GM23338 (cell line): Measurements from ENCODE around the gene HIVEP3. TPM values are rescaled to one million over a fixed set of nuclear protein-coding genes. Genes with fewer than 3 reads are reported as not detected.

Source experiments
- ATAC-seq: fragments of 200-7000 bp; cut with Tn5 transposase; 3 replicates; pipeline ENCODE4 v1.9.1; 2020
- DNase-seq: peaks from one replicate; pipeline ENCODE4 v3.0.0-alpha.2; 2015; ENCODE audit warnings: low spot score
- H2AFZ ChIP-seq: fragments of 200-600 bp; sonication (generic); 2 replicates; pipeline ENCODE4 v1.8.0; 2016; ENCODE audit warnings: antibody characterized with exemption, mild to moderate bottlenecking, moderate library complexity
- H3F3A ChIP-seq: fragments of 200-600 bp; sonication (generic); replicated peaks from 2 replicates; pipeline ENCODE4 v1.8.0; 2017; ENCODE audit warnings: antibody characterized with exemption, mixed run types, low read depth
- H3K27ac ChIP-seq: fragments of 200-600 bp; sonication (generic); 2 replicates; pipeline ENCODE4 v1.6.1; 2016; ENCODE audit warnings: low read depth
- H3K27me3 ChIP-seq: fragments of 200-600 bp; sonication (generic); 2 replicates; pipeline ENCODE4 v1.8.0; 2016; ENCODE audit warnings: mild to moderate bottlenecking, mixed run types, moderate library complexity; ENCODE audit not compliant: insufficient read depth
- H3K36me3 ChIP-seq: fragments of 200-600 bp; sonication (generic); 2 replicates; pipeline ENCODE4 v1.8.0; 2016; ENCODE audit warnings: mild to moderate bottlenecking; ENCODE audit not compliant: insufficient read depth
- H3K4me1 ChIP-seq: fragments of 200-600 bp; sonication (generic); 2 replicates; pipeline ENCODE4 v1.8.0; 2016; ENCODE audit warnings: mild to moderate bottlenecking, moderate library complexity; ENCODE audit not compliant: insufficient read depth
- H3K4me2 ChIP-seq: fragments of 200-600 bp; sonication (generic); 2 replicates; pipeline ENCODE4 v1.7.1; 2017; ENCODE audit warnings: mixed run types
- H3K4me3 ChIP-seq: fragments of 200-600 bp; sonication (generic); 2 replicates; pipeline ENCODE4 v1.6.1; 2016; ENCODE audit warnings: mixed run types
- H3K79me2 ChIP-seq: fragments of 200-600 bp; sonication (generic); replicated peaks from 2 replicates; pipeline ENCODE4 v1.8.0; 2017; ENCODE audit warnings: mild to moderate bottlenecking; ENCODE audit not compliant: insufficient read depth
- H3K9me2 ChIP-seq: fragments of 200-600 bp; sonication (generic); 2 replicates; pipeline ENCODE4 v1.8.0; 2017; ENCODE audit not compliant: insufficient read depth
- H4K20me1 ChIP-seq: fragments of 200-600 bp; sonication (generic); replicated peaks from 2 replicates; pipeline ENCODE4 v1.8.0; 2017; ENCODE audit warnings: mild to moderate bottlenecking; ENCODE audit not compliant: insufficient read depth
- H3K27ac Mint-ChIP-seq: 2 replicates; pipeline ENCODE4 v1.8.0; 2020; ENCODE audit warnings: inconsistent platforms, mild to moderate bottlenecking, moderate library complexity, mixed read lengths
- H3K27me3 Mint-ChIP-seq: 3 replicates; pipeline ENCODE4 v1.8.0; 2022; ENCODE audit warnings: low read depth, mild to moderate bottlenecking, moderate library complexity, mixed read lengths, inconsistent platforms; ENCODE audit not compliant: insufficient read depth, poor library complexity
- H3K36me3 Mint-ChIP-seq: 3 replicates; pipeline ENCODE4 v1.8.0; 2021; ENCODE audit warnings: low read depth, mild to moderate bottlenecking, inconsistent platforms, moderate library complexity, mixed read lengths
- H3K4me1 Mint-ChIP-seq: 3 replicates; pipeline ENCODE4 v1.8.0; 2020; ENCODE audit warnings: mild to moderate bottlenecking, inconsistent platforms, mixed read lengths
- H3K4me3 Mint-ChIP-seq: 3 replicates; pipeline ENCODE4 v1.8.0; 2021; ENCODE audit warnings: moderate library complexity, mild to moderate bottlenecking, inconsistent platforms, mixed read lengths
- H3K9me3 Mint-ChIP-seq: 3 replicates; pipeline ENCODE4 v1.8.0; 2020; ENCODE audit warnings: moderate library complexity, mild to moderate bottlenecking, inconsistent platforms, mixed read lengths
- CREB1 ChIP-seq: fragments of 250-450 bp; sonication (Bioruptor Pico); IDR thresholded peaks from 2 replicates; pipeline ENCODE4 v1.5.0; 2020; ENCODE audit warnings: low read depth, mild to moderate bottlenecking, moderate library complexity
- EZH2 ChIP-seq: fragments of 200-600 bp; sonication (generic); IDR thresholded peaks from one replicate; pipeline ENCODE4 v1.8.0; 2017; ENCODE audit warnings: antibody characterized with exemption, mild to moderate bottlenecking, low read depth; ENCODE audit not compliant: unreplicated experiment
- EZH2phosphoT487 ChIP-seq: fragments of 200-600 bp; sonication (generic); IDR thresholded peaks from one replicate; pipeline ENCODE4 v1.8.1; 2018; ENCODE audit warnings: antibody characterized with exemption; ENCODE audit not compliant: unreplicated experiment
- JUNB ChIP-seq: IDR thresholded peaks from one replicate; pipeline ENCODE4 v1.6.1; 2016; ENCODE audit warnings: antibody characterized with exemption; ENCODE audit not compliant: unreplicated experiment
- NANOG ChIP-seq: IDR thresholded peaks from 2 replicates; pipeline ENCODE4 v1.6.1; 2016; ENCODE audit warnings: antibody characterized with exemption, borderline replicate concordance
- REST ChIP-seq: IDR thresholded peaks from one replicate; pipeline ENCODE4 v1.6.1; 2018; ENCODE audit warnings: antibody characterized with exemption; ENCODE audit not compliant: unreplicated experiment
- STAT1 ChIP-seq: IDR thresholded peaks from one replicate; pipeline ENCODE4 v1.6.1; 2016; ENCODE audit warnings: antibody characterized with exemption; ENCODE audit not compliant: unreplicated experiment
- ZNF114 ChIP-seq: fragments of 250-450 bp; sonication (Bioruptor Pico); IDR thresholded peaks from 2 replicates; pipeline ENCODE4 v1.5.0; 2020; ENCODE audit warnings: mild to moderate bottlenecking, moderate library complexity
- ZNF331 ChIP-seq: fragments of 250-450 bp; sonication (Bioruptor Pico); IDR thresholded peaks from 2 replicates; pipeline ENCODE4 v1.5.0; 2020; ENCODE audit warnings: low read depth, mild to moderate bottlenecking, moderate library complexity
- polyA plus RNA-seq: library from polyadenylated mRNA; unstranded; fragments of >200 nt; fragmentation: Nextera tagmentation; extraction: Ambion mirVana; gene quantifications from 2 replicates; pipeline ENCODE4 v1.2.1, GENCODE V29; 2016
- total RNA-seq: library from RNA; depleted of rRNA; stranded (reverse); fragments of >200 nt; shearing (Covaris generic); gene quantifications from 2 replicates; pipeline ENCODE4 v1.2.3, GENCODE V29; 2014
- TF ChIP-seq, protein P1 (sequence below), 2 experiments: fragments of 200-600 bp in 1 of 2; sonication (generic) in 1 of 2; conservative IDR thresholded peaks; 2 replicates each; pipeline versions ENCODE4 v1.5.1 to v1.6.1; 2016 to 2017; ENCODE audit warnings: antibody characterized with exemption in 2 of 2, low read depth in 2 of 2, mild to moderate bottlenecking in 2 of 2, moderate library complexity in 1 of 2
- TF ChIP-seq, protein P2 (sequence below): IDR thresholded peaks from 2 replicates; pipeline ENCODE4 v1.6.1; 2016; ENCODE audit warnings: antibody characterized with exemption

HIVEP3 gene
- total and polyA plus RNA-seq, 2 experiments from 2014 or later, result 0.14 to 0.24 TPM

DNA sequence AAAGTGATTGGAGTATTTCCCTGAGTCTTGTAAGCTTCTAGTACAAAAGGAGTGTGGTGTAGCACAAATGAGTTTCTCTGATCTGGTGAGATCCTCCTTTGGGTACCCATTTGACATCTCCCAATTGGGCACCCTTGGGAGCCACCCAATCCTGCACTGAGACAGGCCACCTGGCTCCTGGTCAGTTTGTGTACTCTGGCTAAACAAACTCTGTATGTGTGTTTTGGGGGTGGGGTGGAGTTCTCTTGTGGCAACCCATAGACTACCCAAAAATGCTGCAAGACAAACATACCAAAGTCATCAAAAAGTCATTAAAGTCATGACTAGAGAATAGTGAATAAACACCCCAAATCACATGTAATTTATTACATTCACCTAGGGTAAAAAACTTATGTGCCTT, 8.4 kb upstream of the HIVEP3 start:
- Mint-ChIP-seq H3K4me1 (no peaks in the 10 kb centered on the region), H3K27ac (no peak overlapping the region), H3K4me3 (no peak overlapping the region), H3K36me3 (no peaks in the 10 kb centered on the region), H3K27me3 (peaks cover 2% of the 10 kb centered on the region), H3K9me3 (peaks cover 6% of the 10 kb centered on the region; the same call in 1 of the 3 replicates)
- Histone ChIP-seq H3F3A (no peaks in the 10 kb centered on the region), H3K4me2 (no peak overlapping the region), H3K4me3 (no peak overlapping the region), H3K4me1 (no peaks in the 10 kb centered on the region), H3K36me3 (no peaks in the 10 kb centered on the region), H3K27ac (no peak overlapping the region), H3K79me2 (no peaks in the 10 kb centered on the region), H3K9me2 (no peaks in the 10 kb centered on the region), H4K20me1 (no peaks in the 10 kb centered on the region), H2AFZ (no peak overlapping the region), H3K27me3 (no peaks in the 10 kb centered on the region)
- no peak for ATAC-seq
- DNase-seq, result no peak
- TF ChIP-seq, protein P1, sequence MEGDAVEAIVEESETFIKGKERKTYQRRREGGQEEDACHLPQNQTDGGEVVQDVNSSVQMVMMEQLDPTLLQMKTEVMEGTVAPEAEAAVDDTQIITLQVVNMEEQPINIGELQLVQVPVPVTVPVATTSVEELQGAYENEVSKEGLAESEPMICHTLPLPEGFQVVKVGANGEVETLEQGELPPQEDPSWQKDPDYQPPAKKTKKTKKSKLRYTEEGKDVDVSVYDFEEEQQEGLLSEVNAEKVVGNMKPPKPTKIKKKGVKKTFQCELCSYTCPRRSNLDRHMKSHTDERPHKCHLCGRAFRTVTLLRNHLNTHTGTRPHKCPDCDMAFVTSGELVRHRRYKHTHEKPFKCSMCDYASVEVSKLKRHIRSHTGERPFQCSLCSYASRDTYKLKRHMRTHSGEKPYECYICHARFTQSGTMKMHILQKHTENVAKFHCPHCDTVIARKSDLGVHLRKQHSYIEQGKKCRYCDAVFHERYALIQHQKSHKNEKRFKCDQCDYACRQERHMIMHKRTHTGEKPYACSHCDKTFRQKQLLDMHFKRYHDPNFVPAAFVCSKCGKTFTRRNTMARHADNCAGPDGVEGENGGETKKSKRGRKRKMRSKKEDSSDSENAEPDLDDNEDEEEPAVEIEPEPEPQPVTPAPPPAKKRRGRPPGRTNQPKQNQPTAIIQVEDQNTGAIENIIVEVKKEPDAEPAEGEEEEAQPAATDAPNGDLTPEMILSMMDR (conservative IDR thresholded peaks at IDR 0.05; ENCODE audit: low read depth in 2 of 2), result no peak
- TF ChIP-seq EZH2phosphoT487 (no peak), ZNF331 (CRISPR knock-in tag) (no peak), NANOG (no peak), STAT1 (no peak), ZNF114 (CRISPR knock-in tag) (no peak), EZH2 (no peak), REST (no peak), CREB1 (no peak)
- TF ChIP-seq, protein P2, sequence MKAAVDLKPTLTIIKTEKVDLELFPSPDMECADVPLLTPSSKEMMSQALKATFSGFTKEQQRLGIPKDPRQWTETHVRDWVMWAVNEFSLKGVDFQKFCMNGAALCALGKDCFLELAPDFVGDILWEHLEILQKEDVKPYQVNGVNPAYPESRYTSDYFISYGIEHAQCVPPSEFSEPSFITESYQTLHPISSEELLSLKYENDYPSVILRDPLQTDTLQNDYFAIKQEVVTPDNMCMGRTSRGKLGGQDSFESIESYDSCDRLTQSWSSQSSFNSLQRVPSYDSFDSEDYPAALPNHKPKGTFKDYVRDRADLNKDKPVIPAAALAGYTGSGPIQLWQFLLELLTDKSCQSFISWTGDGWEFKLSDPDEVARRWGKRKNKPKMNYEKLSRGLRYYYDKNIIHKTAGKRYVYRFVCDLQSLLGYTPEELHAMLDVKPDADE, result no peak

DNA sequence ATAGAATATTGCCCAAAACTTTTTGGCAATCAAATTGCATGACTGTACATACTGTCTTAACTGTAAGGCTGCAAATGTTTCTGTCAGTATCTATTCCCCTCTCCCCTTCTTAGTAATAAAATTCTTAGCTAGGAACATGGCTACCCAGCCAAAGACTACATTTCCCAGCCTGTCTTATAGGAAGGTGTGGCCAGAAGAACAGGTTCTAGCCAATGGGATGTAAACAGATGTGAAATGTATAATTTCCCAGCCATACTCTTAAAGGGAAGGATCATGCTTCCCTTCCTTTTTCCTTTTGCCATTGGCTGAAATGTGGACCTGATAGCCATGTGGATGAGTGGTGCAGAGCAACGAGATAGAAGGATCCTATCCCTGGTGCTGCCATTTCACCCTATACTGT, 7.0 kb upstream of the HIVEP3 start:
- Mint-ChIP-seq H3K36me3 (no peaks in the 10 kb centered on the region), H3K4me3 (no peak overlapping the region), H3K27ac (no peak overlapping the region), H3K9me3 (peaks cover 6% of the 10 kb centered on the region; the same call in 2 of the 3 replicates), H3K4me1 (no peaks in the 10 kb centered on the region), H3K27me3 (peaks cover 2% of the 10 kb centered on the region)
- no peaks in the 10 kb centered on the region for H3K36me3 ChIP-seq
- H3K4me1 ChIP-seq, result no peaks in the 10 kb centered on the region
- H3K27me3 ChIP-seq, result no peaks in the 10 kb centered on the region; the same call in 1 of the 2 replicates
- H3K9me2 ChIP-seq, result no peaks in the 10 kb centered on the region
- peak; percentile 79 for ATAC-seq
- no peaks in the 10 kb centered on the region for H4K20me1 ChIP-seq
- no peak overlapping the region for H3K4me2 ChIP-seq
- no peaks in the 10 kb centered on the region for H3K79me2 ChIP-seq
- H3K27ac ChIP-seq, result no peak overlapping the region
- peak; percentile 36 for DNase-seq
- H3K4me3 ChIP-seq, result no peak overlapping the region
- no peak overlapping the region for H2AFZ ChIP-seq
- no peaks in the 10 kb centered on the region for H3F3A ChIP-seq
- TF ChIP-seq REST, result no peak
- no peak for TF ChIP-seq CREB1
- no peak for TF ChIP-seq JUNB
- TF ChIP-seq, protein P1 (conservative IDR thresholded peaks at IDR 0.05; ENCODE audit: low read depth in 2 of 2), result no peak
- TF ChIP-seq, protein P2, result no peak
